WTC11 (cell line): ENCODE results near the gene NECAB2.

Source experiments
- CBFB ChIP-seq: sonication (generic); formaldehyde crosslinking; IDR thresholded peaks from 2 replicates; pipeline ENCODE4 v1.8.1; 2022; ENCODE audit warnings: mild to moderate bottlenecking, low read depth, missing genetic modification reagents
- CREB1 ChIP-seq: sonication (generic); formaldehyde crosslinking; IDR thresholded peaks from 2 replicates; pipeline ENCODE4 v1.8.0; 2023; ENCODE audit warnings: mild to moderate bottlenecking, missing genetic modification reagents
- CTCF ChIP-seq: fragments of 200-600 bp; IDR thresholded peaks from 2 replicates; pipeline ENCODE4 v1.8.0; 2022; ENCODE audit warnings: antibody characterized with exemption
- ELF4 ChIP-seq: sonication (generic); formaldehyde crosslinking; IDR thresholded peaks from 2 replicates; pipeline ENCODE4 v1.8.1; 2022; ENCODE audit warnings: low read depth, mild to moderate bottlenecking, moderate library complexity, missing genetic modification reagents
- JUN ChIP-seq: sonication (generic); formaldehyde crosslinking; IDR thresholded peaks from 2 replicates; pipeline ENCODE4 v1.8.0; 2023; ENCODE audit warnings: mild to moderate bottlenecking, missing genetic modification reagents

- no peak for TF ChIP-seq CTCF
- no peak for TF ChIP-seq CREB1 (CRISPR knock-in tag)
- no peak for TF ChIP-seq CBFB (CRISPR knock-in tag)
- TF ChIP-seq ELF4 (CRISPR knock-in tag), result no peak
- TF ChIP-seq JUN (CRISPR knock-in tag), result no peak
Measured at GRCh38 chr16:83994087-83994486, 26.0 kb downstream of the NECAB2 start.
